H1 (cell line): ENCODE data around the gene EPB41L4A. TPM values are rescaled to one million over a fixed set of nuclear protein-coding genes. Genes with fewer than 3 reads are reported as not detected.

ENCODE experiments used
- CTCF ChIA-PET: fragments of 300-600 bp; sonication (Branson Sonifier 250); formaldehyde crosslinking; loops from one replicate; lab custom pipeline; 2021; ENCODE audit not compliant: partially characterized antibody; lab: Charles Lee
- POLR2A ChIA-PET: fragments of 300-600 bp; sonication (Branson Sonifier 250); formaldehyde crosslinking; loops from one replicate; lab custom pipeline; 2021; ENCODE audit warnings: inconsistent platforms; ENCODE audit not compliant: partially characterized antibody; lab: Charles Lee
- DNase-seq, 2 experiments: peaks; one replicate each; pipeline versions ENCODE4 v3.0.0 to v3.0.0-alpha.2; 2010 to 2022; ENCODE audit warnings: low spot score in 2 of 2, low read depth in 1 of 2, mixed read lengths in 1 of 2
- FAIRE-seq: peaks from 2 replicates; lab custom pipeline; 2011; peaks lifted over from hg19 to GRCh38; lab: Jason Lieb, UNC
- H2AFZ ChIP-seq: 2 replicates; pipeline ENCODE4 v1.8.1; 2012; ENCODE audit warnings: low read length, inconsistent platforms
- H2AK5ac ChIP-seq: 2 replicates; pipeline ENCODE4 v1.6.1; 2013; ENCODE audit warnings: low read depth, low read length
- H2BK120ac ChIP-seq: replicated peaks from 2 replicates; pipeline ENCODE3; 2013; ENCODE audit warnings: low read depth, low read length, inconsistent platforms
- H2BK12ac ChIP-seq: 2 replicates; pipeline ENCODE4 v1.6.1; 2013; ENCODE audit warnings: low read depth, low read length
- H2BK15ac ChIP-seq: 2 replicates; pipeline ENCODE4 v1.6.1; 2013; ENCODE audit warnings: low read length
- H2BK20ac ChIP-seq: 2 replicates; pipeline ENCODE4 v1.6.1; 2013; ENCODE audit warnings: low read length
- H2BK5ac ChIP-seq: 2 replicates; pipeline ENCODE4 v1.6.1; 2013; ENCODE audit warnings: low read depth, low read length
- H3K14ac ChIP-seq: 2 replicates; pipeline ENCODE4 v1.6.1; 2013; ENCODE audit warnings: inconsistent platforms; ENCODE audit not compliant: insufficient read length
- H3K18ac ChIP-seq: 2 replicates; pipeline ENCODE4 v1.6.1; 2013; ENCODE audit warnings: low read length; ENCODE audit errors: extremely low read depth
- H3K23ac ChIP-seq: 2 replicates; pipeline ENCODE4 v1.6.1; 2013; ENCODE audit warnings: inconsistent platforms; ENCODE audit not compliant: insufficient read length
- H3K23me2 ChIP-seq: 2 replicates; pipeline ENCODE4 v1.6.1; 2013; ENCODE audit warnings: low read depth, low read length
- H3K27ac ChIP-seq: 2 replicates; pipeline ENCODE4 v1.6.1; 2011; ENCODE audit warnings: low read depth, low read length, inconsistent platforms
- H3K27me3 ChIP-seq, 4 experiments: replicated peaks in 1 of 4; 1 replicate in 1 of 4; 2 replicates in 3 of 4; pipeline versions ENCODE4 v1.6.1 to v1.8.1; 2011 to 2013; ENCODE audit warnings: low read length in 3 of 4, mild to moderate bottlenecking in 3 of 4, inconsistent platforms in 2 of 4, mixed read lengths in 2 of 4, moderate library complexity in 1 of 4; ENCODE audit not compliant: control insufficient read depth in 3 of 4, insufficient read depth in 3 of 4; ENCODE audit errors: extremely low read depth in 1 of 4
- H3K36me3 ChIP-seq, 4 experiments: 2 replicates each; pipeline versions ENCODE4 v1.6.1 to v1.8.1; 2011 to 2013; ENCODE audit warnings: mild to moderate bottlenecking in 4 of 4, low read length in 3 of 4, moderate library complexity in 2 of 4, control low read depth in 1 of 4, inconsistent platforms in 1 of 4; ENCODE audit not compliant: insufficient read depth in 4 of 4, control insufficient read depth in 2 of 4
- H3K4ac ChIP-seq: replicated peaks from 2 replicates; pipeline ENCODE3; 2013; ENCODE audit warnings: low read length, low read depth, mixed read lengths, inconsistent platforms; ENCODE audit not compliant: insufficient read length
- H3K4me1 ChIP-seq, 4 experiments: replicated peaks in 1 of 4; 1 replicate in 1 of 4; 2 replicates in 3 of 4; pipeline versions ENCODE4 v1.6.1 to v1.8.1; 2011 to 2013; ENCODE audit warnings: low read length in 3 of 4, inconsistent platforms in 2 of 4, mixed read lengths in 1 of 4; ENCODE audit not compliant: insufficient read depth in 4 of 4, control insufficient read depth in 3 of 4
- H3K4me2 ChIP-seq, 2 experiments: 2 replicates each; pipeline versions ENCODE4 v1.6.1 to v1.8.1; 2011 to 2013; ENCODE audit warnings: low read depth in 2 of 2, low read length in 2 of 2, control low read depth in 1 of 2, inconsistent platforms in 1 of 2, mild to moderate bottlenecking in 1 of 2; ENCODE audit not compliant: insufficient read depth in 1 of 2
- H3K4me3 ChIP-seq, 4 experiments: fragments of 200-600, 300-600 bp in 1 of 4; sonication (generic), shearing (Covaris generic), sonication (Bioruptor Twin) in 1 of 4; 2 replicates each; pipeline versions ENCODE4 v1.5.1 to v1.8.1; 2011 to 2016; ENCODE audit warnings: low read length in 4 of 4, low read depth in 3 of 4, control low read depth in 2 of 4, inconsistent platforms in 2 of 4, mild to moderate bottlenecking in 2 of 4, mixed read lengths in 1 of 4, moderate library complexity in 1 of 4; ENCODE audit not compliant: insufficient read depth in 2 of 4; ENCODE audit errors: extremely low read depth in 1 of 4
- H3K56ac ChIP-seq: replicated peaks from 2 replicates; pipeline ENCODE3; 2013; ENCODE audit warnings: low read depth, mild to moderate bottlenecking, mixed read lengths, low read length, inconsistent platforms; ENCODE audit not compliant: insufficient read length
- H3K79me1 ChIP-seq: 2 replicates; pipeline ENCODE4 v1.6.1; 2013; ENCODE audit warnings: low read depth, low read length, control low read depth
- H3K79me2 ChIP-seq, 2 experiments: 2 replicates each; pipeline versions ENCODE4 v1.6.1 to v1.8.1; 2012 to 2013; ENCODE audit warnings: low read length in 2 of 2, mild to moderate bottlenecking in 2 of 2, inconsistent platforms in 1 of 2; ENCODE audit not compliant: insufficient read depth in 2 of 2, control insufficient read depth in 1 of 2
- H3K9ac ChIP-seq, 4 experiments: replicated peaks in 1 of 4; 1 replicate in 1 of 4; 2 replicates in 3 of 4; pipeline versions ENCODE4 v1.6.1 to v1.8.1; 2011 to 2013; ENCODE audit warnings: low read depth in 3 of 4, low read length in 3 of 4, control low read depth in 2 of 4, mild to moderate bottlenecking in 2 of 4, moderate library complexity in 2 of 4, inconsistent platforms in 1 of 4; ENCODE audit errors: extremely low read depth in 1 of 4
- H3K9me3 ChIP-seq, 2 experiments: 2 replicates each; pipeline versions ENCODE4 v1.6.1 to v1.8.1; 2012 to 2013; ENCODE audit warnings: mild to moderate bottlenecking in 2 of 2, moderate library complexity in 2 of 2, control low read depth in 1 of 2, inconsistent platforms in 1 of 2, low read depth in 1 of 2, low read length in 1 of 2, mixed read lengths in 1 of 2; ENCODE audit not compliant: insufficient read depth in 2 of 2
- H4K20me1 ChIP-seq, 2 experiments: replicated peaks in 1 of 2; 2 replicates each; pipeline versions ENCODE3 to v1.8.1; 2011 to 2013; ENCODE audit warnings: inconsistent platforms in 2 of 2, low read length in 2 of 2, mild to moderate bottlenecking in 1 of 2; ENCODE audit not compliant: insufficient read depth in 2 of 2, control insufficient read depth in 1 of 2
- H4K5ac ChIP-seq: 2 replicates; pipeline ENCODE4 v1.6.1; 2013; ENCODE audit warnings: low read length, low read depth, mixed read lengths, inconsistent platforms; ENCODE audit not compliant: insufficient read length
- H4K8ac ChIP-seq: 2 replicates; pipeline ENCODE4 v1.8.0; 2013; ENCODE audit warnings: mild to moderate bottlenecking, moderate library complexity, low read length, inconsistent platforms; ENCODE audit not compliant: insufficient read depth; ENCODE audit errors: extremely low read depth
- H4K91ac ChIP-seq: replicated peaks from 2 replicates; pipeline ENCODE3; 2013; ENCODE audit warnings: low read length, mixed read lengths, inconsistent platforms; ENCODE audit not compliant: insufficient read length
- EGR1 ChIP-seq: IDR thresholded peaks from 2 replicates; pipeline ENCODE4 v1.6.1; 2011; ENCODE audit warnings: low read depth, low read length, borderline replicate concordance
- JUND ChIP-seq: IDR thresholded peaks from 2 replicates; pipeline ENCODE4 v1.6.1; 2011; ENCODE audit warnings: mild to moderate bottlenecking, improper control_type of control experiment, low read length
- KDM5A ChIP-seq: fragments of 200-600 bp; IDR thresholded peaks from 2 replicates; pipeline ENCODE4 v1.7.1; 2012; ENCODE audit warnings: mild to moderate bottlenecking, low read length, inconsistent platforms, mixed read lengths
- NANOG ChIP-seq: IDR thresholded peaks from 2 replicates; pipeline ENCODE4 v1.6.1; 2011; ENCODE audit warnings: low read length, low read depth, mild to moderate bottlenecking, inconsistent platforms; ENCODE audit not compliant: insufficient read depth, poor library complexity, severe bottlenecking
- POLR2A ChIP-seq, 2 experiments: IDR thresholded peaks; 1 replicate in 1 of 2; 2 replicates in 1 of 2; pipeline ENCODE4 v1.6.1; 2011; ENCODE audit warnings: low read depth in 2 of 2, low read length in 2 of 2, mild to moderate bottlenecking in 2 of 2; ENCODE audit errors: control extremely low read depth in 1 of 2
- TBP ChIP-seq: IDR thresholded peaks from 2 replicates; pipeline ENCODE4 v1.6.1; 2011; ENCODE audit warnings: low read depth, low read length, improper control_type of control experiment
- WGBS, 2 experiments: shearing (Covaris generic) in 1 of 2; methylation state at CpG; one replicate each; pipeline versions ENCODE4 v1.1.6 to v1.1.7; 2013 to 2015; ENCODE audit warnings: low lambda C conversion rate in 2 of 2, mixed read lengths in 2 of 2, inconsistent platforms in 1 of 2, low coverage in 1 of 2, missing lambda C conversion rate in 1 of 2; ENCODE audit not compliant: insufficient replicate concordance in 2 of 2, insufficient coverage in 1 of 2, insufficient read length in 1 of 2; ENCODE audit errors: extremely low coverage in 1 of 2, missing lambda C conversion rate in 1 of 2; 5-methylcytosine and 5-hydroxymethylcytosine counted together
- polyA plus RNA-seq, 7 experiments: library from polyadenylated mRNA; depleted of rRNA in 3 of 7; stranded (reverse) in 5 of 7; unstranded in 2 of 7; fragments of >200 nt in 5 of 7; fragments of 200-250 nt in 2 of 7; gene quantifications; 1 replicate in 5 of 7; 2 replicates in 1 of 7; 4 replicates in 1 of 7; pipeline versions ENCODE4 v1.2.1 to v1.2.3, GENCODE V29; 2011 to 2013; ENCODE audit warnings: missing spikeins in 2 of 7, mixed read lengths in 2 of 7
- total RNA-seq: library from RNA; stranded (reverse); fragmentation: NEBNext Ultra II Directional; extraction: Animal tissue kit (Norgen Biotek cat#: 25700); gene quantifications from 2 replicates; pipeline ENCODE4 v1.2.1, GENCODE V29; 2021

EPB41L4A gene
- total and polyA plus RNA-seq, 2 of the 8 experiments (the other 6 are each of a cell fraction or from before 2014, with no cell fraction given): 1.6 to 4.6 TPM

- Histone ChIP-seq H3K23ac (no peak overlapping the region), H2BK20ac (no peak overlapping the region), H3K14ac (no peak overlapping the region), H3K4me1 (peaks cover 3 to 19% (median 10%) of the 10 kb centered on the region in 4 experiments; a peak in 4 of 7 replicates), H2BK5ac (no peak overlapping the region), H3K4me3 (0 out of 8 replicates have a peak overlapping the region, but pooled peaks of 1 of the 4 experiments have one; percentile 94), H3K4me2 (peak overlapping the region in 1 of 2 experiments; percentile 81; a peak in 1 of 4 replicates), H3K56ac (no peak overlapping the region), H4K5ac (no peak overlapping the region), H3K27me3 (no peaks in the 10 kb centered on the region), H2BK12ac (no peak overlapping the region), H4K8ac (no peak overlapping the region), H2BK15ac (no peak overlapping the region), H3K27ac (no peak overlapping the region), H3K79me1 (no peaks in the 10 kb centered on the region; the same call in 1 of the 2 replicates), H3K23me2 (peaks cover 6% of the 10 kb centered on the region; the same call in 1 of the 2 replicates), H4K20me1 (peaks cover 3 to 7% of the 10 kb centered on the region in 2 experiments), H3K4ac (no peak overlapping the region), H3K18ac (no peak overlapping the region), H3K36me3 (peaks cover 23 to 61% (median 33%) of the 10 kb centered on the region in 4 experiments), H2AK5ac (no peak overlapping the region), H4K91ac (no peak overlapping the region), H3K79me2 (peaks cover 8 to 26% of the 10 kb centered on the region in 2 experiments), H2AFZ (no peak overlapping the region), H3K9ac (no peak overlapping the region), H3K9me3 (no peaks in the 10 kb centered on the region), H2BK120ac (no peak overlapping the region)
- ChIA-PET CTCF (interaction anchor here (0.9 to 4.2 kb wide), 3 partner anchors 9 to 256 kb away, joined by 3 to 23 read pairs (median 9); partner anchors contain the start of gene EPB41L4A), POLR2A (interaction anchor here (1.0 to 8.4 kb wide), 5 partner anchors 11 to 551 kb away, joined by 3 to 76 read pairs (median 4); no protein-coding TSS in a partner anchor)
- DNase-seq (no peak), FAIRE-seq (no peak)
- 96% methylated on average over 1 of the region's 1 CpG; no CpG with 5 or more reads in 1 of the 2 experiments for whole genome bisulfite sequencing, 2 experiments
- TF ChIP-seq POLR2A (IDR thresholded peaks at IDR 0.05; ENCODE audit: control extremely low read depth in 1 of 2, low read depth in 2 of 2, low read length in 2 of 2) (0 out of 3 replicates have a peak, but pooled peaks of 1 of the 2 experiments have one; percentile 18), EGR1 (no peak), NANOG (no peak), JUND (no peak), KDM5A (no peak), TBP (no peak)
Observed at GRCh38 chr5:112163435-112163834, 255.6 kb downstream of the EPB41L4A start.
